ENCODE results near the gene TMBIM4. TPM values are rescaled to one million over a fixed set of nuclear protein-coding genes. Genes with fewer than 3 reads are reported as not detected.

Gene TMBIM4
- total RNA-seq, 1 donor from 2014 or later: 34.1 TPM

- no peak for TF ChIP-seq CTCF (IDR thresholded peaks at IDR 0.05)
- Mint-ChIP-seq H3K27me3 (ENCODE audit: low read depth) (no peaks in the 10 kb centered on the region), H3K36me3 (ENCODE audit: low read depth) (peaks cover 7% of the 10 kb centered on the region), H3K4me3 (ENCODE audit: unreplicated experiment) (no peak overlapping the region), H3K4me1 (ENCODE audit: low read depth) (no peaks in the 10 kb centered on the region), H3K9me3 (ENCODE audit: low read depth) (peaks cover 16% of the 10 kb centered on the region), H3K27ac (ENCODE audit: unreplicated experiment) (no peak overlapping the region)
- peak; percentile 90 for DNase-seq (ENCODE audit: low spot score)
Observed at GRCh38 chr12:66160704-66161103, 9.1 kb downstream of the TMBIM4 start.

GRCh38 chr12:66159123-66159522 lies 10.7 kb downstream of the TMBIM4 start:
- no peak overlapping the region for H3K27ac Mint-ChIP-seq (ENCODE audit: unreplicated experiment)
- peaks cover 3% of the 10 kb centered on the region for H3K9me3 Mint-ChIP-seq (ENCODE audit: low read depth)
- H3K4me1 Mint-ChIP-seq (ENCODE audit: low read depth): no peaks in the 10 kb centered on the region
- DNase-seq (ENCODE audit: low spot score): no peak
- no peaks in the 10 kb centered on the region for H3K36me3 Mint-ChIP-seq (ENCODE audit: low read depth)
- no peak overlapping the region for H3K4me3 Mint-ChIP-seq (ENCODE audit: unreplicated experiment)
- no peaks in the 10 kb centered on the region for H3K27me3 Mint-ChIP-seq (ENCODE audit: low read depth)
- no peak for TF ChIP-seq CTCF (IDR thresholded peaks at IDR 0.05)

- no peaks in the 10 kb centered on the region for H3K36me3 Mint-ChIP-seq (ENCODE audit: low read depth)
- no peak for TF ChIP-seq CTCF (IDR thresholded peaks at IDR 0.05)
- no peaks in the 10 kb centered on the region for H3K4me1 Mint-ChIP-seq (ENCODE audit: low read depth)
- H3K27me3 Mint-ChIP-seq (ENCODE audit: low read depth): peaks cover 1% of the 10 kb centered on the region
- no peak overlapping the region for H3K4me3 Mint-ChIP-seq (ENCODE audit: unreplicated experiment)
- H3K27ac Mint-ChIP-seq (ENCODE audit: unreplicated experiment): no peak overlapping the region
- H3K9me3 Mint-ChIP-seq (ENCODE audit: low read depth): peaks cover 3% of the 10 kb centered on the region
- DNase-seq (ENCODE audit: low spot score): no peak
Observed at GRCh38 chr12:66156654-66157053, 13.1 kb downstream of the TMBIM4 start.

- Mint-ChIP-seq H3K4me3 (ENCODE audit: unreplicated experiment) (no peak overlapping the region), H3K4me1 (ENCODE audit: low read depth) (no peaks in the 10 kb centered on the region), H3K9me3 (ENCODE audit: low read depth) (peaks cover 3% of the 10 kb centered on the region), H3K27ac (ENCODE audit: unreplicated experiment) (no peak overlapping the region), H3K27me3 (ENCODE audit: low read depth) (peaks cover 1% of the 10 kb centered on the region), H3K36me3 (ENCODE audit: low read depth) (no peaks in the 10 kb centered on the region)
- DNase-seq (ENCODE audit: low spot score): no peak
- no peak for TF ChIP-seq CTCF (IDR thresholded peaks at IDR 0.05)
Observed at GRCh38 chr12:66154776-66155175, 15.0 kb downstream of the TMBIM4 start.

DNA sequence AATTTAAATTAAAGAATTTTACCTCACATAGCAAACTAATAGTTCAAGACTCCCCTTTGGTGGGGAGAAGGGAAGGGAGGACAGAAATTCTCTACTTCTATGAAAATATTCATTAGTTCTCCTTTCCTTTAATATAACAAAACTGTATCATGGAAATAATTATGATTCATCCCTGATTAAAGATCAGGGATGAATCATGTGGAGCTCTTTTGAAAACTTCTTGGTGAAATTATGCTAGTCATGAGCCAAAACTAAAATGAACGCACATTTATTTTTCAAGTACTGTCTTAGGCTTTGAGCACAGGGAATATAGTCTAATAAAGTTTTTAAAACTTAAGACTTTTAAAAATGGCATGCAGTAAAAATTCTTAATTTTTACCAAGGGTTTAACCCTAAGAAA lies 17.1 kb downstream of the TMBIM4 start:
- Mint-ChIP-seq H3K4me3 (ENCODE audit: unreplicated experiment) (no peak overlapping the region), H3K4me1 (ENCODE audit: low read depth) (peaks cover 5% of the 10 kb centered on the region), H3K36me3 (ENCODE audit: low read depth) (no peaks in the 10 kb centered on the region), H3K27me3 (ENCODE audit: low read depth) (peaks cover 1% of the 10 kb centered on the region), H3K9me3 (ENCODE audit: low read depth) (no peaks in the 10 kb centered on the region), H3K27ac (ENCODE audit: unreplicated experiment) (no peak overlapping the region)
- TF ChIP-seq CTCF (IDR thresholded peaks at IDR 0.05): no peak
- no peak for DNase-seq (ENCODE audit: low spot score)

Measured in chondrocyte (in vitro differentiated cells).